ENCODE data around the gene ZNF526. TPM values are rescaled to one million over a fixed set of nuclear protein-coding genes. Genes with fewer than 3 reads are reported as not detected.

The ZNF526 gene
- total RNA-seq, 1 experiment from 2014 or later, result 13.1 TPM

GRCh38 chr19:42172261-42172660, 47.9 kb upstream of the ZNF526 start:
- no peak for ATAC-seq

GRCh38 chr19:42173695-42174094, 46.4 kb upstream of the ZNF526 start:
- no peaks in the 10 kb centered on the region for H4K20me1 ChIP-seq (ENCODE audit: insufficient read depth)
- BruUV-seq (replicated peaks), result no TSS peak
- H3K4me2 ChIP-seq (ENCODE audit: low read length), result no peak overlapping the region
- H3K9me3 ChIP-seq (ENCODE audit: control insufficient read depth in 1 of 2, insufficient read depth in 1 of 2, low read depth in 1 of 2, low read length in 2 of 2), result no peaks in the 10 kb centered on the region
- ATAC-seq (no peak), DNase-seq (ENCODE audit: low read depth, low spot score) (no peak)
- ChIA-PET RAD21 (ENCODE audit: low non-redundant PET in 1 of 2, low total read pairs in 2 of 2, uncharacterized antibody in 2 of 2, unreplicated experiment in 2 of 2) (no interaction called here), CTCF (no interaction called here), POLR2A (no interaction called here)
- H3K27me3 ChIP-seq (ENCODE audit: insufficient read depth, low read length), result peaks cover 37% of the 10 kb centered on the region
- no peak overlapping the region for H2AFZ ChIP-seq (ENCODE audit: low read depth, low read length, poor library complexity, severe bottlenecking)
- no peaks in the 10 kb centered on the region for H3K36me3 ChIP-seq (ENCODE audit: control insufficient read depth in 1 of 2, insufficient read depth in 2 of 2, low read length in 2 of 2)
- no peak overlapping the region for H3K4me3 ChIP-seq (replicated peaks in 1 of 2; ENCODE audit: low read depth in 1 of 2, low read length in 2 of 2)
- H3K9ac ChIP-seq (ENCODE audit: low read length), result no peak overlapping the region
- no peaks in the 10 kb centered on the region for H3K79me2 ChIP-seq (ENCODE audit: insufficient read depth, low read length)
- peaks cover 0 to 4% of the 10 kb centered on the region in 2 experiments; a peak in 2 of 4 replicates for H3K4me1 ChIP-seq (ENCODE audit: control insufficient read depth in 1 of 2, insufficient read depth in 2 of 2, low read length in 2 of 2)
- no peak overlapping the region for H3K27ac ChIP-seq (ENCODE audit: low read depth, low read length)
- H3K9me2 ChIP-seq (ENCODE audit: insufficient read depth), result no peaks in the 10 kb centered on the region
- intact Hi-C loops (cut with micrococcal nuclease), result no loop called here
- TF ChIP-seq CEBPB (IDR thresholded peaks at IDR 0.05; ENCODE audit: low read depth) (no peak), EZH2phosphoT487 (IDR thresholded peaks at IDR 0.05; ENCODE audit: borderline replicate concordance) (no peak), MAX (IDR thresholded peaks at IDR 0.05) (no peak)
- TF ChIP-seq, protein P1, sequence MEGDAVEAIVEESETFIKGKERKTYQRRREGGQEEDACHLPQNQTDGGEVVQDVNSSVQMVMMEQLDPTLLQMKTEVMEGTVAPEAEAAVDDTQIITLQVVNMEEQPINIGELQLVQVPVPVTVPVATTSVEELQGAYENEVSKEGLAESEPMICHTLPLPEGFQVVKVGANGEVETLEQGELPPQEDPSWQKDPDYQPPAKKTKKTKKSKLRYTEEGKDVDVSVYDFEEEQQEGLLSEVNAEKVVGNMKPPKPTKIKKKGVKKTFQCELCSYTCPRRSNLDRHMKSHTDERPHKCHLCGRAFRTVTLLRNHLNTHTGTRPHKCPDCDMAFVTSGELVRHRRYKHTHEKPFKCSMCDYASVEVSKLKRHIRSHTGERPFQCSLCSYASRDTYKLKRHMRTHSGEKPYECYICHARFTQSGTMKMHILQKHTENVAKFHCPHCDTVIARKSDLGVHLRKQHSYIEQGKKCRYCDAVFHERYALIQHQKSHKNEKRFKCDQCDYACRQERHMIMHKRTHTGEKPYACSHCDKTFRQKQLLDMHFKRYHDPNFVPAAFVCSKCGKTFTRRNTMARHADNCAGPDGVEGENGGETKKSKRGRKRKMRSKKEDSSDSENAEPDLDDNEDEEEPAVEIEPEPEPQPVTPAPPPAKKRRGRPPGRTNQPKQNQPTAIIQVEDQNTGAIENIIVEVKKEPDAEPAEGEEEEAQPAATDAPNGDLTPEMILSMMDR (IDR thresholded peaks at IDR 0.05 in 2 of 3, conservative IDR thresholded peaks at IDR 0.05 in 1 of 3; ENCODE audit: borderline replicate concordance in 1 of 3, insufficient read depth in 1 of 3, low read depth in 2 of 3, low read length in 2 of 3), result no peak
- TF ChIP-seq, protein P2, sequence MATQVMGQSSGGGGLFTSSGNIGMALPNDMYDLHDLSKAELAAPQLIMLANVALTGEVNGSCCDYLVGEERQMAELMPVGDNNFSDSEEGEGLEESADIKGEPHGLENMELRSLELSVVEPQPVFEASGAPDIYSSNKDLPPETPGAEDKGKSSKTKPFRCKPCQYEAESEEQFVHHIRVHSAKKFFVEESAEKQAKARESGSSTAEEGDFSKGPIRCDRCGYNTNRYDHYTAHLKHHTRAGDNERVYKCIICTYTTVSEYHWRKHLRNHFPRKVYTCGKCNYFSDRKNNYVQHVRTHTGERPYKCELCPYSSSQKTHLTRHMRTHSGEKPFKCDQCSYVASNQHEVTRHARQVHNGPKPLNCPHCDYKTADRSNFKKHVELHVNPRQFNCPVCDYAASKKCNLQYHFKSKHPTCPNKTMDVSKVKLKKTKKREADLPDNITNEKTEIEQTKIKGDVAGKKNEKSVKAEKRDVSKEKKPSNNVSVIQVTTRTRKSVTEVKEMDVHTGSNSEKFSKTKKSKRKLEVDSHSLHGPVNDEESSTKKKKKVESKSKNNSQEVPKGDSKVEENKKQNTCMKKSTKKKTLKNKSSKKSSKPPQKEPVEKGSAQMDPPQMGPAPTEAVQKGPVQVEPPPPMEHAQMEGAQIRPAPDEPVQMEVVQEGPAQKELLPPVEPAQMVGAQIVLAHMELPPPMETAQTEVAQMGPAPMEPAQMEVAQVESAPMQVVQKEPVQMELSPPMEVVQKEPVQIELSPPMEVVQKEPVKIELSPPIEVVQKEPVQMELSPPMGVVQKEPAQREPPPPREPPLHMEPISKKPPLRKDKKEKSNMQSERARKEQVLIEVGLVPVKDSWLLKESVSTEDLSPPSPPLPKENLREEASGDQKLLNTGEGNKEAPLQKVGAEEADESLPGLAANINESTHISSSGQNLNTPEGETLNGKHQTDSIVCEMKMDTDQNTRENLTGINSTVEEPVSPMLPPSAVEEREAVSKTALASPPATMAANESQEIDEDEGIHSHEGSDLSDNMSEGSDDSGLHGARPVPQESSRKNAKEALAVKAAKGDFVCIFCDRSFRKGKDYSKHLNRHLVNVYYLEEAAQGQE (IDR thresholded peaks at IDR 0.05; ENCODE audit: low read depth), result no peak

More at GRCh38 chr19:42172261-42172660, 47.9 kb upstream of the ZNF526 start:
- Histone ChIP-seq H3K4me1 (ENCODE audit: control insufficient read depth in 1 of 2, insufficient read depth in 2 of 2, low read length in 2 of 2) (peaks cover 0 to 4% of the 10 kb centered on the region in 2 experiments; a peak in 2 of 4 replicates), H3K27me3 (ENCODE audit: insufficient read depth, low read length) (peaks cover 23% of the 10 kb centered on the region), H3K36me3 (ENCODE audit: control insufficient read depth in 1 of 2, insufficient read depth in 2 of 2, low read length in 2 of 2) (no peaks in the 10 kb centered on the region), H3K27ac (ENCODE audit: low read depth, low read length) (no peak overlapping the region), H3K9ac (ENCODE audit: low read length) (no peak overlapping the region), H4K20me1 (ENCODE audit: insufficient read depth) (no peaks in the 10 kb centered on the region), H3K79me2 (ENCODE audit: insufficient read depth, low read length) (no peaks in the 10 kb centered on the region), H3K9me2 (ENCODE audit: insufficient read depth) (no peaks in the 10 kb centered on the region), H3K4me3 (replicated peaks in 1 of 2; ENCODE audit: low read depth in 1 of 2, low read length in 2 of 2) (no peak overlapping the region), H3K9me3 (ENCODE audit: control insufficient read depth in 1 of 2, insufficient read depth in 1 of 2, low read depth in 1 of 2, low read length in 2 of 2) (no peaks in the 10 kb centered on the region), H3K4me2 (ENCODE audit: low read length) (no peak overlapping the region), H2AFZ (ENCODE audit: low read depth, low read length, poor library complexity, severe bottlenecking) (no peak overlapping the region)
- no peak for DNase-seq (ENCODE audit: low read depth, low spot score)
- intact Hi-C loops (cut with micrococcal nuclease), result no loop called here
- RAD21 ChIA-PET (ENCODE audit: low non-redundant PET in 1 of 2, low total read pairs in 2 of 2, uncharacterized antibody in 2 of 2, unreplicated experiment in 2 of 2), result no interaction called here
- POLR2A ChIA-PET, result no interaction called here
- no peak for TF ChIP-seq POLR2A (IDR thresholded peaks at IDR 0.05; ENCODE audit: borderline replicate concordance, extremely low read depth, insufficient read depth, insufficient read length)
- TF ChIP-seq RAD21 (IDR thresholded peaks at IDR 0.05; ENCODE audit: low read depth), result no peak
- TF ChIP-seq, protein P2 (IDR thresholded peaks at IDR 0.05; ENCODE audit: low read depth), result no peak
- TF ChIP-seq EGR1 (IDR thresholded peaks at IDR 0.05; ENCODE audit: low read depth), result no peak
- TF ChIP-seq SP1 (IDR thresholded peaks at IDR 0.05; ENCODE audit: low read depth), result no peak
- TF ChIP-seq EZH2phosphoT487 (IDR thresholded peaks at IDR 0.05; ENCODE audit: borderline replicate concordance), result no peak
- no TSS peak for BruUV-seq (replicated peaks)
- CTCF ChIA-PET, result no interaction called here
